Measurements from ENCODE around the gene SFT2D1.

GRCh38 chr6:166342349-166343149 lies at the start of gene SFT2D1:
- TF ChIP-seq POLR2A (IDR thresholded peaks at IDR 0.05) (no peak), CTCF (IDR thresholded peaks at IDR 0.05) (no peak)

Data from testis (tissue), 2 donors.